Neural progenitor cell (in vitro differentiated cells): Measurements from ENCODE around the gene AOX1. TPM values are rescaled to one million over a fixed set of nuclear protein-coding genes. Genes with fewer than 3 reads are reported as not detected.

Experiments used
- DNase-seq: peaks from one replicate; pipeline ENCODE4 v3.0.0-alpha.2; 2016; ENCODE audit warnings: low spot score
- H2AFZ ChIP-seq: fragments of 200-600 bp; sonication (generic); replicated peaks from 2 replicates; pipeline ENCODE4 v1.6.1; 2016; ENCODE audit warnings: antibody characterized with exemption
- H3F3A ChIP-seq: fragments of 200-600 bp; sonication (generic); 2 replicates; pipeline ENCODE4 v1.6.1; 2016; ENCODE audit warnings: antibody characterized with exemption, low read depth
- H3K27ac ChIP-seq: fragments of 200-600 bp; sonication (generic); 2 replicates; pipeline ENCODE4 v1.5.1; 2016; ENCODE audit warnings: mild to moderate bottlenecking
- H3K27me3 ChIP-seq: fragments of 200-600 bp; sonication (generic); 2 replicates; pipeline ENCODE4 v1.6.1; 2016; ENCODE audit warnings: mild to moderate bottlenecking, moderate library complexity
- H3K36me3 ChIP-seq: fragments of 200-600 bp; sonication (generic); 2 replicates; pipeline ENCODE4 v1.5.1; 2016
- H3K4me1 ChIP-seq: fragments of 200-600 bp; sonication (generic); 2 replicates; pipeline ENCODE4 v1.6.1; 2016; ENCODE audit warnings: mixed run types
- H3K4me2 ChIP-seq: fragments of 200-600 bp; sonication (generic); 2 replicates; pipeline ENCODE4 v1.6.1; 2016
- H3K4me3 ChIP-seq: fragments of 200-600 bp; sonication (generic); 2 replicates; pipeline ENCODE4 v1.5.1; 2016
- H3K79me2 ChIP-seq: fragments of 200-600 bp; sonication (generic); 2 replicates; pipeline ENCODE4 v1.6.1; 2016; ENCODE audit warnings: low read depth
- H3K9ac ChIP-seq: fragments of 200-600 bp; sonication (generic); 2 replicates; pipeline ENCODE4 v1.6.1; 2016
- H3K9me3 ChIP-seq: fragments of 200-600 bp; sonication (generic); 2 replicates; pipeline ENCODE4 v1.5.1; 2016; ENCODE audit warnings: low read depth
- H4K20me1 ChIP-seq: fragments of 200-600 bp; sonication (generic); 2 replicates; pipeline ENCODE4 v1.6.1; 2016; ENCODE audit warnings: low read depth
- H3K27ac Mint-ChIP-seq: 3 replicates; pipeline ENCODE4 v1.8.0; 2021; ENCODE audit warnings: mixed read lengths
- H3K27me3 Mint-ChIP-seq: 2 replicates; pipeline ENCODE4 v1.8.0; 2022; ENCODE audit warnings: low read depth, mild to moderate bottlenecking, inconsistent platforms, moderate library complexity, mixed read lengths; ENCODE audit not compliant: insufficient read depth
- H3K36me3 Mint-ChIP-seq: 3 replicates; pipeline ENCODE4 v1.8.0; 2021; ENCODE audit warnings: mixed read lengths
- H3K4me1 Mint-ChIP-seq: 3 replicates; pipeline ENCODE4 v1.8.0; 2021; ENCODE audit warnings: mixed read lengths
- H3K4me3 Mint-ChIP-seq: 3 replicates; pipeline ENCODE4 v1.8.0; 2021; ENCODE audit warnings: mild to moderate bottlenecking, moderate library complexity, mixed read lengths
- H3K9me3 Mint-ChIP-seq: 3 replicates; pipeline ENCODE4 v1.8.0; 2020; ENCODE audit warnings: mixed read lengths
- CTCF ChIP-seq: fragments of 200-600 bp; sonication (generic); IDR thresholded peaks from 2 replicates; pipeline ENCODE4 v1.5.1; 2017; ENCODE audit warnings: antibody characterized with exemption, mild to moderate bottlenecking
- EZH2 ChIP-seq: fragments of 200-600 bp; sonication (generic); IDR thresholded peaks from 2 replicates; pipeline ENCODE4 v1.6.1; 2017; ENCODE audit warnings: antibody characterized with exemption, mild to moderate bottlenecking, moderate library complexity
- EZH2phosphoT487 ChIP-seq: fragments of 200-600 bp; sonication (generic); IDR thresholded peaks from 2 replicates; pipeline ENCODE4 v1.6.1; 2017; ENCODE audit warnings: antibody characterized with exemption
- total RNA-seq: library from RNA; depleted of rRNA; stranded (reverse); fragments of >200 nt; gene quantifications from 2 replicates; pipeline ENCODE4 v1.2.3, GENCODE V29; 2015; ENCODE audit warnings: low replicate concordance

Gene AOX1
- total RNA-seq, 1 donor from 2014 or later = 6.2 TPM

GRCh38 chr2:200689115-200689514 lies 103.3 kb downstream of the AOX1 start:
- Mint-ChIP-seq H3K27me3 (peaks cover 3% of the 10 kb centered on the region), H3K9me3 (peaks cover 7% of the 10 kb centered on the region), H3K27ac (no peak overlapping the region), H3K4me3 (no peak overlapping the region), H3K36me3 (no peaks in the 10 kb centered on the region), H3K4me1 (no peaks in the 10 kb centered on the region)
- DNase-seq = no peak
- Histone ChIP-seq H3K9me3 (no peaks in the 10 kb centered on the region), H3K36me3 (no peaks in the 10 kb centered on the region), H3K79me2 (no peaks in the 10 kb centered on the region), H3K4me3 (no peak overlapping the region), H3K27ac (no peak overlapping the region), H4K20me1 (no peaks in the 10 kb centered on the region), H3K4me2 (no peak overlapping the region), H3F3A (no peaks in the 10 kb centered on the region), H3K4me1 (no peaks in the 10 kb centered on the region), H3K27me3 (no peaks in the 10 kb centered on the region), H3K9ac (no peak overlapping the region), H2AFZ (no peak overlapping the region)
- TF ChIP-seq EZH2 = no peak
- TF ChIP-seq CTCF = no peak
- TF ChIP-seq EZH2phosphoT487 = no peak

GRCh38 chr2:200693836-200694470 lies 108.1 kb downstream of the AOX1 start:
- H3F3A ChIP-seq = no peaks in the 10 kb centered on the region

GRCh38 chr2:200695191-200695590 lies 109.4 kb downstream of the AOX1 start:
- H3K4me1 Mint-ChIP-seq = no peaks in the 10 kb centered on the region

More at GRCh38 chr2:200693836-200694470, 108.1 kb downstream of the AOX1 start:
- Histone ChIP-seq H3K79me2 (no peaks in the 10 kb centered on the region), H3K27me3 (no peaks in the 10 kb centered on the region), H3K36me3 (no peaks in the 10 kb centered on the region), H2AFZ (no peak overlapping the region), H3K9me3 (no peaks in the 10 kb centered on the region), H3K27ac (no peak overlapping the region), H3K9ac (no peak overlapping the region), H4K20me1 (no peaks in the 10 kb centered on the region), H3K4me2 (no peak overlapping the region), H3K4me3 (no peak overlapping the region), H3K4me1 (peaks cover 2% of the 10 kb centered on the region)
- Mint-ChIP-seq H3K4me1 (no peaks in the 10 kb centered on the region), H3K27me3 (no peaks in the 10 kb centered on the region), H3K9me3 (no peaks in the 10 kb centered on the region), H3K27ac (no peak overlapping the region), H3K36me3 (no peaks in the 10 kb centered on the region), H3K4me3 (no peak overlapping the region)
- no peak for DNase-seq
- TF ChIP-seq CTCF (no peak), EZH2phosphoT487 (no peak), EZH2 (no peak)

More at GRCh38 chr2:200695191-200695590, 109.4 kb downstream of the AOX1 start:
- Histone ChIP-seq H3K36me3 (no peaks in the 10 kb centered on the region), H3K4me3 (no peak overlapping the region), H3K9me3 (no peaks in the 10 kb centered on the region), H3K27ac (no peak overlapping the region), H3K9ac (no peak overlapping the region), H3K4me1 (peaks cover 2% of the 10 kb centered on the region), H4K20me1 (no peaks in the 10 kb centered on the region), H3K79me2 (no peaks in the 10 kb centered on the region), H3K4me2 (no peak overlapping the region), H3F3A (no peaks in the 10 kb centered on the region), H2AFZ (peak overlapping the region; percentile 50), H3K27me3 (no peaks in the 10 kb centered on the region)
- H3K4me3 Mint-ChIP-seq = no peak overlapping the region
- peak; percentile 35 for DNase-seq
- no peaks in the 10 kb centered on the region for H3K9me3 Mint-ChIP-seq
- no peaks in the 10 kb centered on the region for H3K36me3 Mint-ChIP-seq
- no peak overlapping the region for H3K27ac Mint-ChIP-seq
- H3K27me3 Mint-ChIP-seq = no peaks in the 10 kb centered on the region
- no peak for TF ChIP-seq EZH2
- no peak for TF ChIP-seq EZH2phosphoT487
- no peak for TF ChIP-seq CTCF
